GM10847 (cell line): ENCODE measurements around the gene SLC35F1.

Source experiments
- POLR2A ChIP-seq: IDR thresholded peaks from 2 replicates; pipeline ENCODE4 v1.6.1; 2011; ENCODE audit not compliant: insufficient read length; ENCODE audit errors: extremely low read depth

SLC35F1 gene

GRCh38 chr6:117917176-117917575 is 10.1 kb downstream of the SLC35F1 start:
- TF ChIP-seq POLR2A: no peak

DNA sequence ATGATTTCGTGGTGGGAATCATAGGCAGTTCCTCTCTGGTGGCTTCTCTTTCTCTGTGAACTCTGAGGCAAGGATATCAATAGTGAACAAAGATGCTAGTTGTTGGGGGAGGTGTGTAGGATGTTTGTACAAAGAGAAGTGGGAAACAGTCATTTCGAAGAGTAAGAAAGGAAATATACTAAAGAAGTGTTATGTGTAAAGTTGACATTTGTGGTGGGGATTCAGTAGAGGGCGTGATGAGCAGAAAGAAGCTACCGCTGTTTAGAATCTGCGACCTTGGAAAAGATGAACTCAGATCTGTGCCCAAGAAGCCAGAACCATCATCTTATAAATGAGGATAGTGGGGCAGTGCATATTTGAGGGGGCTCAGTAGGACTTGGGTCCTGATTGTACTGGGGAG is 11.4 kb downstream of the SLC35F1 start:
- TF ChIP-seq POLR2A: no peak

DNA sequence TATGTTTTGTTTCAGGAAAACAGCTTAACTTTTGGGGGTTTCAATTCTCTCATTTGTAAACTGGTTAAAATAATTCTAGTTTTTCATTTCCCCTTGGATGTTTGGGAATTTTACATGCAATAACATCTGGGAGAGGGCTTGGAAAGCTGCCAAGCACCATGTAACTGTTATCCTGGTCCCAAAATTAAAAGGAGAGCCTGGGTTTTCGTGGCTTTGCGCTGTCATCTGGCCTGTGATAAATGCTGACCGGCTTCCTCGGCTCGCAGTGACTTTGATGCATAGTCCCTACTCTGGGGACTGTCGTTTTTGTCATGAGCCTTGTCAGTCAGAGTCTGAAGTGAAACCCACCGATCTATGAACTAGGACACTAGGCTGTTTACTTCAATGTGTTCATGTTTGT is 12.2 kb downstream of the SLC35F1 start:
- no peak for TF ChIP-seq POLR2A

GRCh38 chr6:117919775-117920729 is 13.0 kb downstream of the SLC35F1 start:
- TF ChIP-seq POLR2A: no peak

DNA sequence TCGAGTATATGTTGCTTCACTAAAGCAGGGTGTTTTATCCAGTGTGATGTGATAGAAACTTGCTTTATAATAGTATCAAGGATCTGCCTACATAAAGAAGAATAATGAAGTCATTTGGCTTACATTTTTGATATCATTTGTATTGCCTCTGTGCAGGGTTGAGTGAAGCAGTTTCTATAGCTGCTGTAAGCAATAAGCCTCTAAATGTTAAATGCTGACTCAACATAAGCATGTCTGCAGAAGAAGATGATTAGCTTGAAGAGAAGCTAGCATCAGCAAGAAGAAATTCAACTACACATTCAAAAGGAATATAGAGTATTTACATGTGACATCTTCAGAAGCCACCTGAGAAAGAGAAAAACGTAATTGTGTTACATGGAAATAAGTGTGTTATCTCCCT is 17.6 kb downstream of the SLC35F1 start:
- no peak for TF ChIP-seq POLR2A

DNA sequence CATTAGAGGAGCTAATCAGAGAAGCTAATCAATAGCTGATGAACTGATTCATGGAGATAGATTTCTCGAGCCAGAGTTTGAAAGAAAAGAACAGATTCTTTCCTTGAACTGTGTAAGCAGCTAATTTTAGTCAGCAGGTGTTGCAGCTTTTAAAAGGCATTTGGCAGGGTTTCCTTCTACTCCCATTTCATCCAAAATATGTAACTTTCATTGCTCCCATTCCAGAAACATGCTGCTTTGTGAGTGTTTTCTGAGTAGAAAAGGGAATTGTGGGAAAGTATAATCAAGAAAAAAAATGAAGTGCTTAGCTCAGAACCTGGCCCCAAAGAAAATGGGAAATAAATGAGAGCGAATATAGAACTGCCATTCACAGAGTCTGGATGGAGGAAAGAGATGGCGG is 20.8 kb downstream of the SLC35F1 start:
- TF ChIP-seq POLR2A: no peak

DNA sequence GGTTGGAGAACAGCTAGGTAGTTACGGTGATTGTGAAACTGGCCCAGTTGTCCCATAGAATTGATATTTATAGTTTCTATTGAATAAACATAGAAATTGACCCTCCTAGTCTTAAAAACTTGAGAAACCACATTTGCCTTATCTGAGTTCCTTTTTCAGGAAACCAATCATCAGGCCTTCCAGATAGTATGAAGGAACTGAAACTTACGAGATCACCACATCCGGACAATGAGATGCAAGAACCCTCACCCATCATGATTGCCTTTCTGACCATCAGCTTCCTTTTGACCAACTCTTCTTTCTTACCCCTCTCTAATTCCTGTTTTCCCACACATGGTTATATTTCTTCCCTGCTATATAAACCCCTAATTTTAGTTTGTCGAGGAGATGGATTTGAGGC is 21.8 kb downstream of the SLC35F1 start:
- no peak for TF ChIP-seq POLR2A

GRCh38 chr6:117929501-117929900 is 22.4 kb downstream of the SLC35F1 start:
- no peak for TF ChIP-seq POLR2A

DNA sequence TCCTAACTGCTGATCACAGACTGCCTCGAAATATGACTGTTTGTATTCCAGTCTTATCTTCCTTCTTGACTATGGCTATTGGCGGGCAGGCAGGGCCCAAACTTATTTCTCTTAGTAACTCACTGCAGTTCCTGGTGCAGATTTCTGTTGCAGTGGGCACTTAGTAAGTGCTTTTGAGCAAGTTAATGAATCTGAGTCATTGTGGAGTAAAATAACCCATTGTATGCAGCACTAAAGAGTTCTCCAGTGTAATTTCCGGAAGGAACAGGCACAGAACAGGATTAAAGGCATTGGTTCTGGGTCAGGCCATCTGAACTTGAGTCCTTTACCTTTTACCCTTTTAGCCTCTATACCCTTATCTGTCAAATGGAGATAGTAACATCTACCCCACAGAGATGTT is 23.6 kb downstream of the SLC35F1 start:
- TF ChIP-seq POLR2A: no peak

- TF ChIP-seq POLR2A: no peak
These were observed 24.9 kb downstream of the SLC35F1 start for GRCh38 chr6:117932001-117932400.

GRCh38 chr6:117932676-117933075 is 25.6 kb downstream of the SLC35F1 start:
- no peak for TF ChIP-seq POLR2A

DNA sequence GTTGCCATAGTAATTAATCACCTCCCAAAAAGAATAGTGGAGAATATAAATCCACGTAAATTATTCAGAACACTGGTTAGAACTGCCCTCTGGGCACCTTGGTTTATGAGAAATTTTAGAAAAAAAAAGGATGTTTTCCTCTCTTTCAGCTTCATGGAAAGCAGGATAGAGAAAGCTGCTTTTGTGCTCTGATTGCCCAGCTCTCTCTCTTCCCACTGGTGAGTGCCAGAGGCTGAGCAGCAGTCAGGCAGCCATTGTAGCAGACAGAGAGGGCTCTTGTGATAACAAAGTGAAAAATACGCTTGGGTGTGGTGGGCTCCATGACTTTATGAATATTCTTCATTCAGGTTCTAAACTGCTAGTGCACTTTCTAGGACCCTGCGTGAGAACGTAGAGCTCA is 26.4 kb downstream of the SLC35F1 start:
- no peak for TF ChIP-seq POLR2A

GRCh38 chr6:117938311-117938995 is 31.4 kb downstream of the SLC35F1 start:
- TF ChIP-seq POLR2A: no peak

DNA sequence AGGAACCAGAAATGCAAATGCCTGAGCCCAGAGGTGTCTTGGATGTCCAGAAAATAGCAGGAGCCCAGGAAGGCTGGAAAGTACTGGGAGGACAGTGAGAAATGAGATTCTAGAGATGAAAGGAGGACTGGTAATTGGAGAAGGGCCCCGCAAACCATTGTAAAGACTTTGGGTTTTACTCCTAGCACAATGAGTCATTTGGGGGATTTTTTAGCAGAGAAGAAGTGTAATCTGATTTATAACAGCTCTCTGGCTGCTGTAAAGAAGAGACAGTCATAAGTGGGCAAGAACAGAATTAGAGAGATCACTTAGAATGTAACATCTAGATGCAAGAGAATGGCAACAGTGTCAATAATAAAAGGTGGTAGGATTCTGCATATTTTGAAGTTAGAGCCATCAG is 40.2 kb downstream of the SLC35F1 start:
- TF ChIP-seq POLR2A: no peak

DNA sequence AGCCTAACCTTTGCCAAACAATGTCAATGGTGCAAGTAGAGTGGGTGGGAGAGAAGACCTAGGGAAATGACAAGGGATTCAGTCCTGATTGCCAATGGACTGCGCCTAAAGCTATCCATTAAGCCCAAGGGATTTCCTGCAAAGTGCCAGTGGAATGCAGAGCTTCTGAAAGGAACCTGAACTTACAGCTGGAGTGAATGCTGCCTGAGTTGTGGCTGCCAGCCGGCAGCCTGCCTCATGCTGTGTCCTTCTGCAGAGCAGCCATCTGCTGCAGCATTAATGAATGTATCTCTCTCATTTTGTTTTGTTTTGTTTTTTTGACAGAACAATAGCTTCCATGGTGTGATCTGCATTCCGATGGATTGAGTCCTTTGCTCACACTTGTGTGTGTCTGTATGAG is 44.7 kb downstream of the SLC35F1 start:
- no peak for TF ChIP-seq POLR2A

DNA sequence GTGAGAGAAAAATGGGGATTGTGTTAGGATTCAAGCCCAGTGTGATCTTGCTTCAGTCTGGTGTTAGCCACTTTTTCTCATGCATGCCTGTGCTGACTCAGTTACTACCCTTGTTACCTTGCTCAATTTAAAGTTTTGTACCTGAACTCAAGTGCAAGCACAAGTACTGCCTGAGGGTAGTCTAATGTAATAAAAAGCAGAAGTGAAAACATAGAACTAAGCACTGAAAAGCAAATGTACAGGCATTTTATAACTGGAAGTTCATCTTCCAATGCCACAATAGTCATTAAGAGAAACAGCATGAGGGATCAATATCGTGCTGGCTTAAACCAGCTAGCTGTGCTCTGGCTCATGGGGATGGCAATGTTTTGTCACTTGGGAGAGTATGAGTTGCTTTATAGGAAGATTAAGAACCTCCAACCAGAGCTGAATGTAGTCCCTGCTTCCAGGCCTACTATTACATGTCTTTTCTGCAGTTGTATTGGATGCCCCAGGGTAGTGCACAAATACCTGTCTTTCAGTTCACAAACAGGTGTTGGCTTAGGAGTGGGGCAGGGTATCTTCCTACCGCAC is 48.7 kb downstream of the SLC35F1 start:
- TF ChIP-seq POLR2A: no peak
